ENCODE measurements around the gene TSHR.
"Not testable (repeated sequence)": the region's sequence is repeated elsewhere in the genome, so short reads cannot be mapped to it uniquely, and the experiment has no call there.

The TSHR gene

GRCh38 chr14:80953211-80953610, 2.2 kb upstream of the TSHR start:
- DNase-seq = not testable (repeated sequence)

GRCh38 chr14:80954687-80955299, 628 bp upstream of the TSHR start:
- peak; percentile 96 for DNase-seq

GRCh38 chr14:80956102-80956501, 681 bp downstream of the TSHR start:
- DNase-seq = no peak

GRCh38 chr14:80956922-80957321, 1.5 kb downstream of the TSHR start:
- DNase-seq = no peak

GRCh38 chr14:80957613-80958012, 2.2 kb downstream of the TSHR start:
- no peak for DNase-seq

- no peak for DNase-seq
These were observed 2.8 kb downstream of the TSHR start for GRCh38 chr14:80958226-80958625.

- DNase-seq = no peak
These were observed 3.5 kb downstream of the TSHR start for GRCh38 chr14:80958939-80959338.

- peak; percentile 100 for DNase-seq
These were observed 4.1 kb downstream of the TSHR start for GRCh38 chr14:80959496-80959895.

GRCh38 chr14:80965037-80965436, 9.6 kb downstream of the TSHR start:
- DNase-seq = no peak

- DNase-seq = peak; percentile 100
These were observed 18.7 kb downstream of the TSHR start for GRCh38 chr14:80973931-80974641.

GRCh38 chr14:80974679-80975078, 19.3 kb downstream of the TSHR start:
- DNase-seq = peak; percentile 77

- DNase-seq = no peak
These were observed 21.8 kb downstream of the TSHR start for GRCh38 chr14:80977221-80977620.

GRCh38 chr14:80978403-80978802, 23.0 kb downstream of the TSHR start:
- peak; percentile 43 for DNase-seq

GRCh38 chr14:80979951-80980350, 24.5 kb downstream of the TSHR start:
- DNase-seq = no peak

- no peak for DNase-seq
These were observed 25.7 kb downstream of the TSHR start for GRCh38 chr14:80981156-80981555.

- no peak for DNase-seq
These were observed 26.3 kb downstream of the TSHR start for GRCh38 chr14:80981673-80982072.

GRCh38 chr14:80982711-80983110, 27.3 kb downstream of the TSHR start:
- DNase-seq = no peak

- peak; percentile 99 for DNase-seq
These were observed 32.0 kb downstream of the TSHR start for GRCh38 chr14:80987235-80988032.

GRCh38 chr14:80988192-80988591, 32.8 kb downstream of the TSHR start:
- no peak for DNase-seq

GRCh38 chr14:80988735-80989429, 33.5 kb downstream of the TSHR start:
- no peak for DNase-seq

GRCh38 chr14:80992580-80992979, 37.2 kb downstream of the TSHR start:
- DNase-seq = no peak

- peak; percentile 88 for DNase-seq
These were observed 40.9 kb downstream of the TSHR start for GRCh38 chr14:80996049-80996901.
